Measurements from ENCODE around the gene ZNF366.

DNA sequence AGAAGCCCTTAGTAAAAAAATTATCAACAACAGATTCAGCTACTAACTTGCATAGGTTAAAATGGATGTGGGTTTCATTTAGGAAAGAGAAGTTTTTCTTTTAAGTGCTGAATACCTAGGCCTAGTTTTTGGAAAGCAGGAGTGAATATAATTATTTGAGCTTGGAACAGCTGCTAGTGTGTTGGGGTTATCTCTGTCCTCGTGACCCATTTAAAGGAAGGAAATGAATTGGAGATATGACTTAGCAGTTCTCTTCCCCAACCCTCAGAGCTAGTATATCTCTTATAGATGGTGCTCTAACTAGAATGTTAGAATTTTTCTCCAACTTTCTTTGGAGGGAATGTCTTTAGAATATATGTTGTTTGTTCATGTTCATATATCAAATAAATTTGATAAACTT lies 38.6 kb downstream of the ZNF366 start:
- no peak for TF ChIP-seq POLR2A (IDR thresholded peaks at IDR 0.05; ENCODE audit: low read depth, low read length)
- no peak for TF ChIP-seq POLR2AphosphoS5 (IDR thresholded peaks at IDR 0.05; ENCODE audit: low read depth, low read length)
- no peak for TF ChIP-seq SPI1 (IDR thresholded peaks at IDR 0.05; ENCODE audit: low read depth, low read length)
